ENCODE data around the gene PISD.

PISD gene

GRCh38 chr22:31652088-31652487 is 9.9 kb downstream of the PISD start:
- no peak for DNase-seq

GRCh38 chr22:31651664-31652063 is 10.4 kb downstream of the PISD start:
- DNase-seq, result no peak

- no peak for DNase-seq
Observed at GRCh38 chr22:31650391-31650790, 11.6 kb downstream of the PISD start.

GRCh38 chr22:31647523-31648320 is 14.3 kb downstream of the PISD start:
- no peak for DNase-seq

GRCh38 chr22:31647066-31647465 is 14.9 kb downstream of the PISD start:
- no peak for DNase-seq

- no peak for DNase-seq
Observed at GRCh38 chr22:31646186-31647019, 15.6 kb downstream of the PISD start.

GRCh38 chr22:31639436-31640039 is 22.5 kb downstream of the PISD start:
- no peak for DNase-seq

GRCh38 chr22:31637891-31638618 is 24.0 kb downstream of the PISD start:
- no peak for DNase-seq

- DNase-seq, result no peak
Observed at GRCh38 chr22:31637447-31637890, 24.5 kb downstream of the PISD start.

GRCh38 chr22:31635638-31636306 is 26.2 kb downstream of the PISD start:
- no peak for DNase-seq

GRCh38 chr22:31631436-31631835 is 30.6 kb downstream of the PISD start:
- no peak for DNase-seq

- DNase-seq, result peak; percentile 88
Observed at GRCh38 chr22:31630331-31631329, 31.4 kb downstream of the PISD start.

- no peak for DNase-seq
Observed at GRCh38 chr22:31629741-31630184, 32.3 kb downstream of the PISD start.

GRCh38 chr22:31628969-31629708 is 32.9 kb downstream of the PISD start:
- no peak for DNase-seq

GRCh38 chr22:31628362-31628761 is 33.7 kb downstream of the PISD start:
- no peak for DNase-seq

- DNase-seq, result no peak
Observed at GRCh38 chr22:31627223-31627731, 34.7 kb downstream of the PISD start.

GRCh38 chr22:31626427-31627150 is 35.4 kb downstream of the PISD start:
- no peak for DNase-seq

GRCh38 chr22:31625661-31626426 is 36.2 kb downstream of the PISD start:
- no peak for DNase-seq

Data from COR-L47 (cell line).